Measurements from ENCODE around the gene DCC. TPM values are rescaled to one million over a fixed set of nuclear protein-coding genes. Genes with fewer than 3 reads are reported as not detected.

The DCC gene
- total RNA-seq, 2 experiments from 2014 or later = not detected

DNA sequence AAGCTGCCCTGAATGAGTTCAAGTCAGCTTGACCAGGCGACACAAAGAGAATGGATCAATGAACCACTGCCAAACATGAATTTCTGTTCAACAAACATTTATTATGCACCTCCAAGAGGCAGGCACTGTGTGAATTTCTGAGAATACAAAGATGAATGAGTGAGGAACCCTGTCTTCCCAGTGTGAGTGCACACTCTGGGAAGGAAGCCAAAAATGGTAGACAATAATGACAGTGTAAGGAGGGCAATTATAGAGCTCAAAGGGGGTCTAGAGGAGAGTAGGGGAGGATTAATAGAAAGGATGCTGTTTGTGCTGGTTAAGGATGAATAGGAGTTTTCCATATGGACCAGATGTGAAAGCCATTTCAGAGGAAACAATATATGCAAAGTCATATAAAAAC, 213.4 kb downstream of the DCC start:
- ChIA-PET POLR2A (no interaction called here), CTCF (no interaction called here)
- Histone ChIP-seq H3K36me3 (ENCODE audit: insufficient read depth, low read length) (no peaks in the 10 kb centered on the region), H3K4me1 (ENCODE audit: insufficient read depth, low read length) (no peaks in the 10 kb centered on the region), H3K27ac (ENCODE audit: low read depth in 1 of 2, low read length in 2 of 2) (no peak overlapping the region), H3K4me3 (ENCODE audit: low read length) (no peak overlapping the region), H3K27me3 (ENCODE audit: control insufficient read depth in 1 of 2, insufficient read depth in 2 of 2, low read length in 2 of 2) (no peaks in the 10 kb centered on the region), H3K9me3 (ENCODE audit: control insufficient read depth in 1 of 2, insufficient read depth in 1 of 2, low read length in 2 of 2) (no peaks in the 10 kb centered on the region)
- intact Hi-C loops (cut with DNase I, micrococcal nuclease) = no loop called here
- Mint-ChIP-seq H3K36me3 (ENCODE audit: low read depth) (no peaks in the 10 kb centered on the region), H3K9me3 (peaks cover 7% of the 10 kb centered on the region), H3K27ac (no peak overlapping the region), H3K4me3 (no peak overlapping the region), H3K4me1 (ENCODE audit: low read depth) (no peaks in the 10 kb centered on the region), H3K27me3 (no peaks in the 10 kb centered on the region)
- no peak for ATAC-seq (ENCODE audit: poor library complexity)
- no peak for DNase-seq
- TF ChIP-seq, protein P1, sequence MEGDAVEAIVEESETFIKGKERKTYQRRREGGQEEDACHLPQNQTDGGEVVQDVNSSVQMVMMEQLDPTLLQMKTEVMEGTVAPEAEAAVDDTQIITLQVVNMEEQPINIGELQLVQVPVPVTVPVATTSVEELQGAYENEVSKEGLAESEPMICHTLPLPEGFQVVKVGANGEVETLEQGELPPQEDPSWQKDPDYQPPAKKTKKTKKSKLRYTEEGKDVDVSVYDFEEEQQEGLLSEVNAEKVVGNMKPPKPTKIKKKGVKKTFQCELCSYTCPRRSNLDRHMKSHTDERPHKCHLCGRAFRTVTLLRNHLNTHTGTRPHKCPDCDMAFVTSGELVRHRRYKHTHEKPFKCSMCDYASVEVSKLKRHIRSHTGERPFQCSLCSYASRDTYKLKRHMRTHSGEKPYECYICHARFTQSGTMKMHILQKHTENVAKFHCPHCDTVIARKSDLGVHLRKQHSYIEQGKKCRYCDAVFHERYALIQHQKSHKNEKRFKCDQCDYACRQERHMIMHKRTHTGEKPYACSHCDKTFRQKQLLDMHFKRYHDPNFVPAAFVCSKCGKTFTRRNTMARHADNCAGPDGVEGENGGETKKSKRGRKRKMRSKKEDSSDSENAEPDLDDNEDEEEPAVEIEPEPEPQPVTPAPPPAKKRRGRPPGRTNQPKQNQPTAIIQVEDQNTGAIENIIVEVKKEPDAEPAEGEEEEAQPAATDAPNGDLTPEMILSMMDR (IDR thresholded peaks at IDR 0.05) = no peak

DNA sequence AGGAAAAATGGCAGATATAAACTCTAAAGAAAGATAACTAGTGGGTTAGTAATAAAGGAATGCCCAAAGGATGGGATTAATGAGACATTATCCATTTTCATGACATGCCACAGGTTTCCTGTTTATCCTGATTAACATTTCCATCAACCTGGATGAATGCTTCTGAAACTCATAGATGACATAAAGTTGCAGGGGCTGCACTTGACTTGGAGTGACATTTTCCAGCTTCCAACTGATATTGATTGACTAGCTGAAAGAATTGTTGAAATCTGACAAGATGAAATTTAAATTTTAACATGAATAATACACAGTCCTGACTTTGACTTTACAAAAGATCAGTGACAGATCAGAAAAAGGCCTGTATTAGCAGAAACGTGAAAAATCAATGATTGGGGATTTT, 214.2 kb downstream of the DCC start:
- peaks cover 7% of the 10 kb centered on the region for H3K9me3 Mint-ChIP-seq
- intact Hi-C loops (cut with DNase I, micrococcal nuclease) = no loop called here

DNA sequence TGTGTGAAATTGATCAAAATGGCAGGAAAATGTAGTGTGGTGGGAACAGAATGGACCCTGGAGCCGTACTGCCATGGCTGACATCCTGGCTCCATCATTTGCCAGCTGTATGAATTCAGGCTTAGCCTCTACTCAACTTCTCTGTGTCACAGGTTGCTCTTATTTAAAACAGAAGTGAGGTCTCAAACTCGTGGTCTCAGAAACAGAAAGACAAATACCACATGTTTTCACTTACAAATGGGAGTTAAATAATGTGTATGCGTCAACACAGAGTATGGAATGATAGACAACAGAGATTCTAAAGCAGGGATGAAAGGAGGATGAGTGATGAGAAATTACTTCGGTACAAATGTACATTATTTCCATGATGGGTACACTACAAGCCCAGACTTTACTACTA, 227.4 kb downstream of the DCC start:
- ChIA-PET CTCF (interaction anchor here (1.4 kb wide), 1 partner anchor 10 kb away, joined by 3 read pairs; no protein-coding TSS in a partner anchor), POLR2A (no interaction called here)
- intact Hi-C loops (cut with DNase I, micrococcal nuclease) = no loop called here
- no peak overlapping the region for H3K27ac Mint-ChIP-seq
- H3K36me3 ChIP-seq (ENCODE audit: insufficient read depth, low read length) = no peaks in the 10 kb centered on the region
- no peaks in the 10 kb centered on the region for H3K4me1 ChIP-seq (ENCODE audit: insufficient read depth, low read length)
- ATAC-seq (ENCODE audit: poor library complexity) (no peak), DNase-seq (no peak)
- no peaks in the 10 kb centered on the region for H3K9me3 ChIP-seq (ENCODE audit: control insufficient read depth in 1 of 2, insufficient read depth in 1 of 2, low read length in 2 of 2)
- H3K27me3 ChIP-seq (ENCODE audit: control insufficient read depth in 1 of 2, insufficient read depth in 2 of 2, low read length in 2 of 2) = no peaks in the 10 kb centered on the region
- H3K36me3 Mint-ChIP-seq (ENCODE audit: low read depth) = no peaks in the 10 kb centered on the region
- no peaks in the 10 kb centered on the region for H3K4me1 Mint-ChIP-seq (ENCODE audit: low read depth)
- H3K4me3 Mint-ChIP-seq = no peak overlapping the region
- H3K27ac ChIP-seq (ENCODE audit: low read depth in 1 of 2, low read length in 2 of 2) = no peak overlapping the region
- TF ChIP-seq, protein P1 (IDR thresholded peaks at IDR 0.05) = no peak
- peaks cover 2% of the 10 kb centered on the region for H3K9me3 Mint-ChIP-seq
- H3K4me3 ChIP-seq (ENCODE audit: low read length) = no peak overlapping the region
- H3K27me3 Mint-ChIP-seq = no peaks in the 10 kb centered on the region

More for the DNA sequence above, 214.2 kb downstream of the DCC start:
- no peaks in the 10 kb centered on the region for H3K4me1 Mint-ChIP-seq (ENCODE audit: low read depth)
- no peak overlapping the region for H3K27ac Mint-ChIP-seq
- DNase-seq = no peak
- Histone ChIP-seq H3K27me3 (ENCODE audit: control insufficient read depth in 1 of 2, insufficient read depth in 2 of 2, low read length in 2 of 2) (no peaks in the 10 kb centered on the region), H3K9me3 (ENCODE audit: control insufficient read depth in 1 of 2, insufficient read depth in 1 of 2, low read length in 2 of 2) (no peaks in the 10 kb centered on the region), H3K27ac (ENCODE audit: low read depth in 1 of 2, low read length in 2 of 2) (no peak overlapping the region), H3K4me3 (ENCODE audit: low read length) (no peak overlapping the region), H3K4me1 (ENCODE audit: insufficient read depth, low read length) (no peaks in the 10 kb centered on the region), H3K36me3 (ENCODE audit: insufficient read depth, low read length) (no peaks in the 10 kb centered on the region)
- H3K36me3 Mint-ChIP-seq (ENCODE audit: low read depth) = no peaks in the 10 kb centered on the region
- H3K27me3 Mint-ChIP-seq = no peaks in the 10 kb centered on the region
- H3K4me3 Mint-ChIP-seq = no peak overlapping the region
- ChIA-PET POLR2A (no interaction called here), CTCF (no interaction called here)
- ATAC-seq (ENCODE audit: poor library complexity) = no peak
- TF ChIP-seq, protein P1 (IDR thresholded peaks at IDR 0.05) = no peak
